ENCODE data around the gene USP43.

Gene USP43

GRCh38 chr17:9666461-9667050 lies 21.2 kb downstream of the USP43 start:
- Histone ChIP-seq H3K27ac (ENCODE audit: low read length) (no peak overlapping the region), H3K4me3 (ENCODE audit: low read length) (no peak overlapping the region), H3K9ac (ENCODE audit: low read length) (no peak overlapping the region), H3K36me3 (ENCODE audit: control insufficient read depth, low read depth, low read length) (no peaks in the 10 kb centered on the region), H3K9me3 (ENCODE audit: control insufficient read depth, low read depth, low read length) (no peaks in the 10 kb centered on the region), H3K27me3 (ENCODE audit: control insufficient read depth, insufficient read depth, low read length) (no peaks in the 10 kb centered on the region), H3K4me1 (ENCODE audit: control insufficient read depth, low read depth, low read length) (no peaks in the 10 kb centered on the region)

- Histone ChIP-seq H3K9me3 (ENCODE audit: control insufficient read depth, low read depth, low read length) (no peaks in the 10 kb centered on the region), H3K9ac (ENCODE audit: low read length) (no peak overlapping the region), H3K36me3 (ENCODE audit: control insufficient read depth, low read depth, low read length) (no peaks in the 10 kb centered on the region), H3K4me3 (ENCODE audit: low read length) (no peak overlapping the region), H3K27me3 (ENCODE audit: control insufficient read depth, insufficient read depth, low read length) (no peaks in the 10 kb centered on the region), H3K27ac (ENCODE audit: low read length) (no peak overlapping the region), H3K4me1 (ENCODE audit: control insufficient read depth, low read depth, low read length) (no peaks in the 10 kb centered on the region)
These were observed 23.2 kb downstream of the USP43 start for GRCh38 chr17:9668517-9668916.

- Histone ChIP-seq H3K4me3 (ENCODE audit: low read length) (no peak overlapping the region), H3K9me3 (ENCODE audit: control insufficient read depth, low read depth, low read length) (no peaks in the 10 kb centered on the region), H3K36me3 (ENCODE audit: control insufficient read depth, low read depth, low read length) (no peaks in the 10 kb centered on the region), H3K9ac (ENCODE audit: low read length) (no peak overlapping the region), H3K27me3 (ENCODE audit: control insufficient read depth, insufficient read depth, low read length) (no peaks in the 10 kb centered on the region), H3K4me1 (ENCODE audit: control insufficient read depth, low read depth, low read length) (no peaks in the 10 kb centered on the region), H3K27ac (ENCODE audit: low read length) (no peak overlapping the region)
These were observed 24.3 kb downstream of the USP43 start for GRCh38 chr17:9669551-9670008.

GRCh38 chr17:9670596-9670995 lies 25.3 kb downstream of the USP43 start:
- no peaks in the 10 kb centered on the region for H3K4me1 ChIP-seq (ENCODE audit: control insufficient read depth, low read depth, low read length)
- no peaks in the 10 kb centered on the region for H3K27me3 ChIP-seq (ENCODE audit: control insufficient read depth, insufficient read depth, low read length)
- no peaks in the 10 kb centered on the region for H3K36me3 ChIP-seq (ENCODE audit: control insufficient read depth, low read depth, low read length)
- no peak overlapping the region for H3K4me3 ChIP-seq (ENCODE audit: low read length)
- H3K9ac ChIP-seq (ENCODE audit: low read length): no peak overlapping the region
- H3K9me3 ChIP-seq (ENCODE audit: control insufficient read depth, low read depth, low read length): no peaks in the 10 kb centered on the region
- no peak overlapping the region for H3K27ac ChIP-seq (ENCODE audit: low read length)

- no peaks in the 10 kb centered on the region for H3K27me3 ChIP-seq (ENCODE audit: control insufficient read depth, insufficient read depth, low read length)
- no peak overlapping the region for H3K27ac ChIP-seq (ENCODE audit: low read length)
- no peaks in the 10 kb centered on the region for H3K4me1 ChIP-seq (ENCODE audit: control insufficient read depth, low read depth, low read length)
- no peaks in the 10 kb centered on the region for H3K9me3 ChIP-seq (ENCODE audit: control insufficient read depth, low read depth, low read length)
- H3K36me3 ChIP-seq (ENCODE audit: control insufficient read depth, low read depth, low read length): no peaks in the 10 kb centered on the region
- no peak overlapping the region for H3K9ac ChIP-seq (ENCODE audit: low read length)
- no peak overlapping the region for H3K4me3 ChIP-seq (ENCODE audit: low read length)
These were observed 26.2 kb downstream of the USP43 start for GRCh38 chr17:9671559-9671958.

GRCh38 chr17:9672266-9672665 lies 26.9 kb downstream of the USP43 start:
- Histone ChIP-seq H3K36me3 (ENCODE audit: control insufficient read depth, low read depth, low read length) (no peaks in the 10 kb centered on the region), H3K4me3 (ENCODE audit: low read length) (no peak overlapping the region), H3K9ac (ENCODE audit: low read length) (no peak overlapping the region), H3K9me3 (ENCODE audit: control insufficient read depth, low read depth, low read length) (no peaks in the 10 kb centered on the region), H3K27ac (ENCODE audit: low read length) (no peak overlapping the region), H3K4me1 (ENCODE audit: control insufficient read depth, low read depth, low read length) (no peaks in the 10 kb centered on the region), H3K27me3 (ENCODE audit: control insufficient read depth, insufficient read depth, low read length) (no peaks in the 10 kb centered on the region)

GRCh38 chr17:9672691-9673090 lies 27.4 kb downstream of the USP43 start:
- no peak overlapping the region for H3K9ac ChIP-seq (ENCODE audit: low read length)
- no peak overlapping the region for H3K27ac ChIP-seq (ENCODE audit: low read length)

GRCh38 chr17:9676084-9676483 lies 30.8 kb downstream of the USP43 start:
- H3K36me3 ChIP-seq (ENCODE audit: control insufficient read depth, low read depth, low read length): no peaks in the 10 kb centered on the region
- H3K4me1 ChIP-seq (ENCODE audit: control insufficient read depth, low read depth, low read length): no peaks in the 10 kb centered on the region
- H3K27me3 ChIP-seq (ENCODE audit: control insufficient read depth, insufficient read depth, low read length): no peaks in the 10 kb centered on the region
- peaks cover 7% of the 10 kb centered on the region for H3K9me3 ChIP-seq (ENCODE audit: control insufficient read depth, low read depth, low read length)
- no peak overlapping the region for H3K27ac ChIP-seq (ENCODE audit: low read length)
- H3K4me3 ChIP-seq (ENCODE audit: low read length): no peak overlapping the region
- H3K9ac ChIP-seq (ENCODE audit: low read length): no peak overlapping the region

More at GRCh38 chr17:9672691-9673090, 27.4 kb downstream of the USP43 start:
- Histone ChIP-seq H3K27me3 (ENCODE audit: control insufficient read depth, insufficient read depth, low read length) (no peaks in the 10 kb centered on the region), H3K4me1 (ENCODE audit: control insufficient read depth, low read depth, low read length) (no peaks in the 10 kb centered on the region), H3K36me3 (ENCODE audit: control insufficient read depth, low read depth, low read length) (no peaks in the 10 kb centered on the region), H3K4me3 (ENCODE audit: low read length) (no peak overlapping the region), H3K9me3 (ENCODE audit: control insufficient read depth, low read depth, low read length) (no peaks in the 10 kb centered on the region)

- Histone ChIP-seq H3K27me3 (ENCODE audit: control insufficient read depth, insufficient read depth, low read length) (no peaks in the 10 kb centered on the region), H3K36me3 (ENCODE audit: control insufficient read depth, low read depth, low read length) (no peaks in the 10 kb centered on the region), H3K4me3 (ENCODE audit: low read length) (no peak overlapping the region), H3K4me1 (ENCODE audit: control insufficient read depth, low read depth, low read length) (no peaks in the 10 kb centered on the region), H3K27ac (ENCODE audit: low read length) (no peak overlapping the region), H3K9me3 (ENCODE audit: control insufficient read depth, low read depth, low read length) (peaks cover 7% of the 10 kb centered on the region), H3K9ac (ENCODE audit: low read length) (no peak overlapping the region)
These were observed 31.5 kb downstream of the USP43 start for GRCh38 chr17:9676820-9677310.

- Histone ChIP-seq H3K36me3 (ENCODE audit: control insufficient read depth, low read depth, low read length) (no peaks in the 10 kb centered on the region), H3K4me1 (ENCODE audit: control insufficient read depth, low read depth, low read length) (no peaks in the 10 kb centered on the region), H3K9ac (ENCODE audit: low read length) (no peak overlapping the region), H3K9me3 (ENCODE audit: control insufficient read depth, low read depth, low read length) (peaks cover 7% of the 10 kb centered on the region), H3K4me3 (ENCODE audit: low read length) (no peak overlapping the region), H3K27me3 (ENCODE audit: control insufficient read depth, insufficient read depth, low read length) (no peaks in the 10 kb centered on the region), H3K27ac (ENCODE audit: low read length) (no peak overlapping the region)
These were observed 32.1 kb downstream of the USP43 start for GRCh38 chr17:9677411-9677810.

- H3K27me3 ChIP-seq (ENCODE audit: control insufficient read depth, insufficient read depth, low read length): no peaks in the 10 kb centered on the region
- H3K9ac ChIP-seq (ENCODE audit: low read length): no peak overlapping the region
- no peaks in the 10 kb centered on the region for H3K4me1 ChIP-seq (ENCODE audit: control insufficient read depth, low read depth, low read length)
- peaks cover 7% of the 10 kb centered on the region for H3K9me3 ChIP-seq (ENCODE audit: control insufficient read depth, low read depth, low read length)
- no peak overlapping the region for H3K4me3 ChIP-seq (ENCODE audit: low read length)
- no peak overlapping the region for H3K27ac ChIP-seq (ENCODE audit: low read length)
- no peaks in the 10 kb centered on the region for H3K36me3 ChIP-seq (ENCODE audit: control insufficient read depth, low read depth, low read length)
These were observed 32.6 kb downstream of the USP43 start for GRCh38 chr17:9677896-9678295.

- no peak overlapping the region for H3K27ac ChIP-seq (ENCODE audit: low read length)
- H3K9ac ChIP-seq (ENCODE audit: low read length): no peak overlapping the region
- no peaks in the 10 kb centered on the region for H3K27me3 ChIP-seq (ENCODE audit: control insufficient read depth, insufficient read depth, low read length)
- no peaks in the 10 kb centered on the region for H3K36me3 ChIP-seq (ENCODE audit: control insufficient read depth, low read depth, low read length)
- H3K4me1 ChIP-seq (ENCODE audit: control insufficient read depth, low read depth, low read length): no peaks in the 10 kb centered on the region
- no peak overlapping the region for H3K4me3 ChIP-seq (ENCODE audit: low read length)
- H3K9me3 ChIP-seq (ENCODE audit: control insufficient read depth, low read depth, low read length): peaks cover under 1% of the 10 kb centered on the region
These were observed 39.8 kb downstream of the USP43 start for GRCh38 chr17:9684955-9685621.

Data from iPS-18a (cell line).